WI38 (cell line): ENCODE data around the gene NPFFR2.
"Not testable (repeated sequence)": the region's sequence is repeated elsewhere in the genome, so short reads cannot be mapped to it uniquely, and the experiment has no call there.

Experiments used
- H3K4me3 ChIP-seq: 2 replicates; pipeline ENCODE4 v1.5.1; 2011; ENCODE audit warnings: low read depth, mild to moderate bottlenecking, control low read depth, low read length
- TF ChIP-seq, protein P1 (sequence below): IDR thresholded peaks from 2 replicates; pipeline ENCODE4 v1.5.1; 2012; ENCODE audit warnings: low read depth, mild to moderate bottlenecking, control low read depth, low read length

The NPFFR2 gene

GRCh38 chr4:72077346-72077745 is 45.5 kb downstream of the NPFFR2 start:
- TF ChIP-seq, protein P1, sequence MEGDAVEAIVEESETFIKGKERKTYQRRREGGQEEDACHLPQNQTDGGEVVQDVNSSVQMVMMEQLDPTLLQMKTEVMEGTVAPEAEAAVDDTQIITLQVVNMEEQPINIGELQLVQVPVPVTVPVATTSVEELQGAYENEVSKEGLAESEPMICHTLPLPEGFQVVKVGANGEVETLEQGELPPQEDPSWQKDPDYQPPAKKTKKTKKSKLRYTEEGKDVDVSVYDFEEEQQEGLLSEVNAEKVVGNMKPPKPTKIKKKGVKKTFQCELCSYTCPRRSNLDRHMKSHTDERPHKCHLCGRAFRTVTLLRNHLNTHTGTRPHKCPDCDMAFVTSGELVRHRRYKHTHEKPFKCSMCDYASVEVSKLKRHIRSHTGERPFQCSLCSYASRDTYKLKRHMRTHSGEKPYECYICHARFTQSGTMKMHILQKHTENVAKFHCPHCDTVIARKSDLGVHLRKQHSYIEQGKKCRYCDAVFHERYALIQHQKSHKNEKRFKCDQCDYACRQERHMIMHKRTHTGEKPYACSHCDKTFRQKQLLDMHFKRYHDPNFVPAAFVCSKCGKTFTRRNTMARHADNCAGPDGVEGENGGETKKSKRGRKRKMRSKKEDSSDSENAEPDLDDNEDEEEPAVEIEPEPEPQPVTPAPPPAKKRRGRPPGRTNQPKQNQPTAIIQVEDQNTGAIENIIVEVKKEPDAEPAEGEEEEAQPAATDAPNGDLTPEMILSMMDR, result no peak

DNA sequence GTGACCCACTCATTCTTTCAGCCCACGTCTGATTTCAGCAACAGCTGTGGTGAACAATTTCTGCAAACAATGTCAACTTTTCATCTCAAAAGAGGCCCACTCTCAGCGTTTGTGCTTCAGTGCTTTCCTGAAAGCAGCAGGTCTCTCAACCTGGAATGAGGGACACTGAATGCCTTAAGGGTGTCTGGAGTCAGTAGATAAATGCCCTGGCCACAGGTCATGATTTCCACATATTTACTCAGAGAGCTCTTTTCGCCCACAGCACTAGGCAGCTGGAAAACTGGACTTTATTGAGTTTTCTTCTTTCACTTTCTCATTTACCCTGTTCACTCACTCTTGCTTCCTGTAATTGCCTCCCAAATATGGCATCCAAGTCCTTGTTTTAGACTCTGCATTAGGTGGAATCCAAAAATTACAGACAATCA is 52.8 kb downstream of the NPFFR2 start:
- TF ChIP-seq, protein P1, result no peak
- H3K4me3 ChIP-seq, result peak overlapping the region; percentile 26

More at GRCh38 chr4:72077346-72077745, 45.5 kb downstream of the NPFFR2 start:
- no peak overlapping the region for H3K4me3 ChIP-seq

GRCh38 chr4:72090606-72091005 is 58.8 kb downstream of the NPFFR2 start:
- not testable (repeated sequence) for H3K4me3 ChIP-seq

DNA sequence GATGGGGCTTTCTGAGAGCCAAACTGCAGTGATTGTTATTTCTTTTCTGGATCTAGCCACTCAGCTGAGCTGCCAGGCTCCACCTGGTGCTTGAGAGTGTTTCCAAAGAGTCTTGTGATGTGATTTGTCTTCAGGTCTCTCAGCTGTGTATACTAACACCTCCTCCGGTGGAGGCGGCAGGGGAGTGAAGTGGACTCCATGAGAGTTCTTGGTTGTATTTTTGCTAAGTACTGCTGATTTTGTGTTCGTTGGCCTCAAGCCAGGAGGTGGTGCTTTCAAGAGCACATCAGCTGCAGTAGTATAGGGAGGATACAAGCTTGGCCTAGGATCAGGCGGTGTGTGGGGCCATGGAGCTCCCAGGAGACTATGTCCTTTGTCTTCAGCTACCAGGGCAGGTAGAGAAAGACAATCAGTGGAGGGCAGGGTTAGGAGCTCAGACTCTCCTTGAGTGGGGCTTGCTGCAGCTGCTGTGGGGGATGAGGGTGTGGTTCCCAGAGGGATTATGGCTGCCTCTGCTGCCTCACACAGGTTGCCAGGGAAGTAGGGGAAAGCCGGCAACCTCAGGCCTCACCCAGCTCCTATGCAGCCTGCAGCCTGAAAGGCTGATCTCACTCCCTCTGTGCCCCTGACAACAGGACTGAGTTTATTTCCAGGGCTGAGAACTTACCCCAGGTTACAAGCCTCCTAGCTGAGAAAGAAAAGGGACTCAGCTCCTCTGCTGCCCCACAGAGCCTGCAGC is 62.4 kb downstream of the NPFFR2 start:
- no peak overlapping the region for H3K4me3 ChIP-seq
- TF ChIP-seq, protein P1, result no peak

- no peak overlapping the region for H3K4me3 ChIP-seq
- TF ChIP-seq, protein P1, result no peak
Observed at GRCh38 chr4:72107456-72107855, 75.7 kb downstream of the NPFFR2 start.

GRCh38 chr4:72109364-72109763 is 77.6 kb downstream of the NPFFR2 start:
- TF ChIP-seq, protein P1, result no peak

DNA sequence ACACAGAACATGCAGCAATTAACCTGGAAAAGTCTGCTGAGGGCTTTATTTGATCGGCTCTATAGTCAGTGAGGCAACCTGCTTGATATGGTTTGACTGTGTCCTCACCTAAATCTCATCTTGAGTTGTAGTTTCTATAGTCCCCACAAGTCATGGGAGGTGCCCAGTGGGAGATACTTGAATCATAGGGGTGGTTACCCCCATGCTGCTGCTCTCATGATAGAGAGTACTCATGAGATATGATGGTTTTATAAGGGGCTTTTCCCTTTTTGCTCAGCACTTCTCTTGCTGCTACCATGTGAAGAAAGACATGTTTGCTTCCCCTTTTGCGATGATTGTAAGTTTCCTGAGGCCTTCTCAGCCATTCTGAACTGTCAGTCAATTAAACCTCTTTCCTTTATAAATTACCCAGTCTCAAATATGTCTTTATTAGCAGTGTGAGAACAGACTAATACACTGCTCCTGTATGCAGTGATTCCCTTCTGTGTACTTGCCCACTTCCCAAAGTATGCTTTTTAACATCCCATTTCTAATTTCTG is 78.2 kb downstream of the NPFFR2 start:
- H3K4me3 ChIP-seq, result no peak overlapping the region
- TF ChIP-seq, protein P1, result no peak

More at GRCh38 chr4:72109364-72109763, 77.6 kb downstream of the NPFFR2 start:
- no peak overlapping the region for H3K4me3 ChIP-seq

DNA sequence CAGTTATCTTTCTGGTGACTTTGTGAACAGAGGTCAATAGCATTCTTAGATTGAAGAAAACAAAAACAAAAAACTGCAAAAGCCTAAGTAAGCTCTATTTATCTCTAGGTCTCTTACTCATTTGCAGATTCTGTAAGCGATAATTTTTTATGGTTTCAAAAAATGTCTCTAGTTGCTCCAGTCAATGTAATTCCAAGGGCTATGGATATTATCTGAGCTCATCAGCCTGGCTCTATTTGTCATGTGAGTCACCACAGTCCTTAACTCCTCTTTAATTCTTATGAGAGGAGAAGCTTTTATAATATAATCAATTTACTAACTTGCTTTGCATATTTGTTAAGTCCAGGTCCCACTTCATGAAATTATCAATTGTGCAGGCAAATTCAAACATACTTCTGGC is 79.1 kb downstream of the NPFFR2 start:
- H3K4me3 ChIP-seq, result no peak overlapping the region
- TF ChIP-seq, protein P1, result no peak
